Thyroid gland (tissue), 4 donors: ENCODE results near the gene VPREB1.
"Not testable (repeated sequence)": the region's sequence is repeated elsewhere in the genome, so short reads cannot be mapped to it uniquely, and the experiment has no call there.

Experiments
- CTCF ChIP-seq, 6 experiments: fragments of 200-600 bp in 3 of 6; fragments of 450-650 bp in 3 of 6; sonication (generic) in 3 of 6; IDR thresholded peaks; one replicate each; pipeline ENCODE4 v1.5.1; 2016 to 2019; ENCODE audit warnings: antibody characterized with exemption in 6 of 6, mild to moderate bottlenecking in 2 of 6, inconsistent platforms in 1 of 6, moderate library complexity in 1 of 6
- POLR2A ChIP-seq, 2 donors: fragments of 450-650 bp; IDR thresholded peaks; one replicate each; pipeline ENCODE4 v1.6.1; 2017; ENCODE audit warnings: antibody characterized with exemption in 2 of 2, mild to moderate bottlenecking in 2 of 2, moderate library complexity in 1 of 2

GRCh38 chr22:22221043-22221442, 23.5 kb upstream of the VPREB1 start:
- not testable (repeated sequence) for TF ChIP-seq POLR2A, CTCF (IDR thresholded peaks at IDR 0.05)
